Gastroesophageal sphincter (tissue), 4 donors: ENCODE measurements around the gene REC8. TPM values are rescaled to one million over a fixed set of nuclear protein-coding genes. Genes with fewer than 3 reads are reported as not detected.
A peak's percentile ranks its signal among the peaks of the same experiment; 100 is the strongest.

Experiments used
- ATAC-seq: fragments of 150-250 bp; one replicate; pipeline ENCODE4 v1.9.1; 2016; ENCODE audit warnings: mild to moderate bottlenecking, moderate library complexity
- H3K27ac ChIP-seq, 4 donors: fragments of 200-600 bp; sonication (generic) in 3 of 4; 1 replicate in 3 of 4; 2 replicates in 1 of 4; pipeline ENCODE4 v1.5.1; 2016 to 2019
- H3K27me3 ChIP-seq: fragments of 200-600 bp; sonication (generic); one replicate; pipeline ENCODE4 v1.5.1; 2019
- H3K36me3 ChIP-seq, 2 donors: fragments of 200-600 bp; sonication (generic); one replicate each; pipeline ENCODE4 v1.5.1; 2019; ENCODE audit warnings: control low read depth in 1 of 2
- H3K4me1 ChIP-seq, 3 donors: fragments of 200-600 bp; sonication (generic); 1 replicate in 2 of 3; 2 replicates in 1 of 3; pipeline ENCODE4 v1.5.1; 2016 to 2019; ENCODE audit warnings: control low read depth in 2 of 3
- H3K4me3 ChIP-seq, 2 donors: fragments of 200-600 bp; sonication (generic); one replicate each; pipeline ENCODE4 v1.5.1; 2019; ENCODE audit warnings: mild to moderate bottlenecking in 1 of 2, moderate library complexity in 1 of 2
- H3K9me3 ChIP-seq, 3 donors: fragments of 200-600 bp; sonication (generic); one replicate each; pipeline ENCODE4 v1.5.1; 2017 to 2019; ENCODE audit warnings: control low read depth in 2 of 3
- CTCF ChIP-seq, 4 experiments: fragments of 200-600 bp in 2 of 4; fragments of 450-650 bp in 2 of 4; sonication (generic) in 1 of 4; IDR thresholded peaks; one replicate each; pipeline ENCODE4 v1.5.1; 2017 to 2019; ENCODE audit warnings: antibody characterized with exemption in 4 of 4, mild to moderate bottlenecking in 2 of 4, moderate library complexity in 2 of 4
- EP300 ChIP-seq: sonication (generic); formaldehyde crosslinking; IDR thresholded peaks from one replicate; pipeline ENCODE4 v1.6.1; 2017; ENCODE audit warnings: antibody characterized with exemption, mild to moderate bottlenecking
- POLR2A ChIP-seq, 2 donors: fragments of 450-650 bp; IDR thresholded peaks; one replicate each; pipeline ENCODE4 v1.6.1; 2017; ENCODE audit warnings: antibody characterized with exemption in 2 of 2, mild to moderate bottlenecking in 2 of 2, moderate library complexity in 1 of 2
- POLR2AphosphoS5 ChIP-seq: sonication (generic); formaldehyde crosslinking; IDR thresholded peaks from one replicate; pipeline ENCODE4 v1.6.1; 2017; ENCODE audit warnings: antibody characterized with exemption
- WGBS, 2 donors: methylation state at CpG; one replicate each; pipeline ENCODE4 v1.1.5; 2018; ENCODE audit warnings: low coverage in 1 of 2; 5-methylcytosine and 5-hydroxymethylcytosine counted together
- total RNA-seq, 4 donors: library from RNA; depleted of rRNA; stranded (reverse); fragments of >200 nt; gene quantifications; one replicate each; pipeline ENCODE4 v1.1.0, GENCODE V29; 2016

REC8 gene
- total RNA-seq, 4 donors from 2014 or later: 1.6 to 8.2 (median 6.8) TPM

- H3K4me1 ChIP-seq: peaks cover 4 to 51% (median 16%) of the 10 kb centered on the region in 3 donors
- ATAC-seq: no peak
- WGBS, 2 donors: 41 to 80% methylated on average over 1 to 3 of the region's 8 CpGs
- H3K9me3 ChIP-seq: no peaks in the 10 kb centered on the region
- H3K36me3 ChIP-seq: peaks cover 0 to 50% of the 10 kb centered on the region in 2 donors
- TF ChIP-seq CTCF (IDR thresholded peaks at IDR 0.05) (no peak), POLR2A (IDR thresholded peaks at IDR 0.05) (no peak), EP300 (no peak), POLR2AphosphoS5 (no peak)
- H3K27ac ChIP-seq: peak overlapping the region; percentile 85 to 99 (median 96)
- H3K4me3 ChIP-seq: peak overlapping the region; percentile 82 to 83
- H3K27me3 ChIP-seq: no peaks in the 10 kb centered on the region
These were observed 22.9 kb downstream of the REC8 start for GRCh38 chr14:24194873-24195185.

- peak; percentile 96 for ATAC-seq
- WGBS, 2 donors: 0% methylated on average over 4 of the region's 89 CpGs; no CpG with 5 or more reads in 1 of the 2 donors
- TF ChIP-seq POLR2A (IDR thresholded peaks at IDR 0.05) (peak; percentile 37 to 62), CTCF (IDR thresholded peaks at IDR 0.05) (no peak), EP300 (no peak), POLR2AphosphoS5 (peak; percentile 90)
- Histone ChIP-seq H3K4me3 (peak within 1 kb of the TSS; percentile 82 to 83), H3K27me3 (no peaks in the 10 kb centered on the region), H3K4me1 (peaks cover 4 to 51% (median 16%) of the 10 kb centered on the region in 3 donors), H3K9me3 (no peaks in the 10 kb centered on the region), H3K27ac (peak within 1 kb of the TSS; percentile 85 to 99 (median 96)), H3K36me3 (peaks cover 0 to 50% of the 10 kb centered on the region in 2 donors)
These were observed 23.5 kb downstream of the REC8 start, which contains the start of gene TM9SF1 for GRCh38 chr14:24195186-24196070. TM9SF1 (minus strand) TSS chr14:24195441; CDS start chr14:24195019, 422 bp downstream.

- TF ChIP-seq POLR2AphosphoS5 (no peak), POLR2A (IDR thresholded peaks at IDR 0.05) (no peak), CTCF (IDR thresholded peaks at IDR 0.05) (no peak), EP300 (no peak)
- H3K4me1 ChIP-seq: peaks cover 4 to 51% (median 16%) of the 10 kb centered on the region in 3 donors
- no peaks in the 10 kb centered on the region for H3K27me3 ChIP-seq
- 16 to 36% methylated on average over 10 to 16 of the region's 33 CpGs for WGBS, 2 donors
- H3K36me3 ChIP-seq: peaks cover 0 to 50% of the 10 kb centered on the region in 2 donors
- no peaks in the 10 kb centered on the region for H3K9me3 ChIP-seq
- H3K4me3 ChIP-seq: peak overlapping the region; percentile 82 to 83
- H3K27ac ChIP-seq: peak overlapping the region; percentile 85 to 99 (median 96)
- peak; percentile 9 for ATAC-seq
These were observed 24.5 kb downstream of the REC8 start for GRCh38 chr14:24196071-24197055.

- ATAC-seq: no peak
- Histone ChIP-seq H3K4me3 (no peak overlapping the region), H3K4me1 (peaks cover 4 to 49% (median 16%) of the 10 kb centered on the region in 3 donors), H3K36me3 (peaks cover 0 to 50% of the 10 kb centered on the region in 2 donors), H3K9me3 (no peaks in the 10 kb centered on the region), H3K27me3 (no peaks in the 10 kb centered on the region), H3K27ac (no peak overlapping the region)
- 83 to 95% methylated on average over 1 to 2 of the region's 2 CpGs for WGBS, 2 donors
- no peak for TF ChIP-seq POLR2AphosphoS5
- TF ChIP-seq CTCF (IDR thresholded peaks at IDR 0.05): no peak
These were observed 25.2 kb downstream of the REC8 start for GRCh38 chr14:24197056-24197450.
